Breast epithelium (tissue), 3 donors: ENCODE data around the gene SYAP1.

Experiments used
- POLR2A ChIP-seq: fragments of 450-650 bp; IDR thresholded peaks from one replicate; pipeline ENCODE4 v1.6.1; 2016; ENCODE audit warnings: antibody characterized with exemption, mild to moderate bottlenecking, moderate library complexity
- POLR2AphosphoS5 ChIP-seq, 3 donors: sonication (generic); formaldehyde crosslinking; IDR thresholded peaks; one replicate each; pipeline ENCODE4 v1.6.1; 2017; ENCODE audit warnings: antibody characterized with exemption in 3 of 3
- TF ChIP-seq, protein P1 (sequence below), 3 donors: fragments of 450-650 bp; IDR thresholded peaks; one replicate each; pipeline ENCODE4 v1.5.1; 2016 to 2017; ENCODE audit warnings: antibody characterized with exemption in 3 of 3, mild to moderate bottlenecking in 3 of 3, moderate library complexity in 3 of 3

DNA sequence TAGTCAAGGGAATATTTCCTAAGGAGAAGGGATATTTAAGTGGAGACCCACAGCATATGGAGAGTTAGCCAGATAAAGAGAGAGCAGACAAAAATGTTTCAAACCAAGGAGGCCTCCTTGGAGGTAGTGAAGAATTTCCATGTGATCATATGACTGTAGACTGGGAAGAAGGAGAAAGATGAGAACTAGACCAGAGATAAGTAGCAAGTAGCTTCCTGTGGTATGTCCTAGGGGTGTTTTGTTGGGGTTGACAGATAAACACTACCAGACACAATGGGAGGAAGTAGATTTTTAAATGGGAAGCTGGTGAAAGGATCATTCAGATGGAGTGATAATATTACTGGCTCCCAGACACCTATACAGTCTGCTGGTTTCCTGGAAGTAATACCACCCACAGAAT, 13.6 kb downstream of the SYAP1 start:
- TF ChIP-seq, protein P1, sequence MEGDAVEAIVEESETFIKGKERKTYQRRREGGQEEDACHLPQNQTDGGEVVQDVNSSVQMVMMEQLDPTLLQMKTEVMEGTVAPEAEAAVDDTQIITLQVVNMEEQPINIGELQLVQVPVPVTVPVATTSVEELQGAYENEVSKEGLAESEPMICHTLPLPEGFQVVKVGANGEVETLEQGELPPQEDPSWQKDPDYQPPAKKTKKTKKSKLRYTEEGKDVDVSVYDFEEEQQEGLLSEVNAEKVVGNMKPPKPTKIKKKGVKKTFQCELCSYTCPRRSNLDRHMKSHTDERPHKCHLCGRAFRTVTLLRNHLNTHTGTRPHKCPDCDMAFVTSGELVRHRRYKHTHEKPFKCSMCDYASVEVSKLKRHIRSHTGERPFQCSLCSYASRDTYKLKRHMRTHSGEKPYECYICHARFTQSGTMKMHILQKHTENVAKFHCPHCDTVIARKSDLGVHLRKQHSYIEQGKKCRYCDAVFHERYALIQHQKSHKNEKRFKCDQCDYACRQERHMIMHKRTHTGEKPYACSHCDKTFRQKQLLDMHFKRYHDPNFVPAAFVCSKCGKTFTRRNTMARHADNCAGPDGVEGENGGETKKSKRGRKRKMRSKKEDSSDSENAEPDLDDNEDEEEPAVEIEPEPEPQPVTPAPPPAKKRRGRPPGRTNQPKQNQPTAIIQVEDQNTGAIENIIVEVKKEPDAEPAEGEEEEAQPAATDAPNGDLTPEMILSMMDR (IDR thresholded peaks at IDR 0.05) = no peak
- TF ChIP-seq POLR2A (no peak), POLR2AphosphoS5 (IDR thresholded peaks at IDR 0.05) (no peak)
